Measurements from ENCODE around the gene CDK14.
"Not testable (repeated sequence)": the region's sequence is repeated elsewhere in the genome, so short reads cannot be mapped to it uniquely, and the experiment has no call there.

CDK14 gene

GRCh38 chr7:91157579-91158320 is 561.6 kb downstream of the CDK14 start:
- DNase-seq (ENCODE audit: low read depth), result no peak

DNA sequence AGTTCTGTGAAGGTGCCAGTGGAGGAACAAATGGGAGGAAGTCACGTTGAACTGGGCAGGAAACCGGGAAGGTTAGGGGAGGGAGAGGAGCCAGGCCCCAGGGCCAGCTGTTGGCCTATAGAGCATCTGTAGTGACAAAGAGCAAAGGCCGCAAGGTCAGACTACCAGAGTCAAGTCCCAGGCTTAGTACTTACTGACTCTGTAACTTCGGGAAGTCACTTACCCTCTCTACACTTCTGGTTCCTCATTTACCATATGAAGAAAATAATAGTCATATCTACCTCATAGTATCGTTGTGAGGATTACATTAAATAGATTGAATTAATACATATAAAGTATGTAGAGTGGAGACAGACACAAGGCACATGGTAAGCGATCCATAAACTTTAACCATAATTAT is 566.3 kb downstream of the CDK14 start:
- DNase-seq (ENCODE audit: low read depth), result no peak

- peak; percentile 6 for DNase-seq (ENCODE audit: low read depth)
Observed at GRCh38 chr7:91164506-91164905, 568.4 kb downstream of the CDK14 start.

GRCh38 chr7:91165006-91165845 is 569.1 kb downstream of the CDK14 start:
- DNase-seq (ENCODE audit: low read depth), result peak; percentile 92

DNA sequence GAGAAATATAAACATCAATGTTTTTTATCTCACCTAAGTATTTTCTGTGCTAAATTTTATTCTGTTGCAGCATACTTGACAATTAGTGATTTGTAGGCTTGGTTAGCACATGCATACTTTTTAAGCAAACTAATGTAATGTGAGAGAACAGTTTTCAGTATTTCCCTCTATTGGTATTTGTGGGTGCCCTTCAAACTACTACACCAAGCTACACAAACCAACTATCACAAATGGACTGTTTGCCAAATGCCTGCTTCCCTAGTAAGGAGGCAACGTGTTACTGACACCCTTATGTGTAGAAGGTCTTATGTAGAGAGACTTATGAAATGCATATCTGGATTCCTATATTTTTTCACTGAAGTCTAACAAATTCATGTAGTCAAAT is 569.7 kb downstream of the CDK14 start:
- DNase-seq (ENCODE audit: low read depth), result peak; percentile 36

GRCh38 chr7:91168871-91169829 is 573.0 kb downstream of the CDK14 start:
- no peak for DNase-seq (ENCODE audit: low read depth)

DNA sequence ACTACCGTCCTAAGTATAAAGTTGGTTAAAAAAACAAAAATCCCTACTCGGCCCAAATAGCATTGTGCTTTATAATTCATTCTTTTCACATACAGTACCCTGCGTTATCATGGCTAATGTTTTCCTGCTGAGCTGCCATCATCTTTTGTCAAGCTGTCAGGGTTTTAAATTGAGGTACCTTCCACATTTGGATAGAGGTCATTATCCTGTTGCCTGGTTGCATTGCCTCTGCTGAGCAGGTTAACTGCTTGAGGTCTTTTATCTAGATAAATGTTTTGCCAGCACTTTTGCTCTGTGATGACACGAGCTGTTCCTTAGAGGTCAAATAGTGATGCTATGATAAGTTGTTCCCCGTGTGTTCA is 573.7 kb downstream of the CDK14 start:
- DNase-seq (ENCODE audit: low read depth), result no peak

DNA sequence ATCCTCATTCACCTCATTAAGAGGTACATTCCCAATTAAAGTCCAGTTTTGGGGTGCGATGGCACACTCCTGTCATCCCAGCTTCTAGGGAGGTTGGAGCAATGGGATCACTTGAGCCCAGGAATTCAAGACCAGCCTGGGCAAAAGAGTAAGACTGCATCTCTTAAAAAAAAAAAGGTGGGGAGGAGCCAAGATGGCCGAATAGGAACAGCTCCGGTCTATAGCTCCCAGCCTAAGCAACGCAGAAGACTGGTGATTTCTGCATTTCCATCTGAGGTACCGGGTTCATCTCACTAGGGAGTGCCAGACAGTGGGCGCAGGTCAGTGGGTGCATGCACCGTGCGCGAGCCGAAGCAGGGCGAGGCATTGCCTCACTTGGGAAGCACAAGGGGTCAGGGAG is 577.1 kb downstream of the CDK14 start:
- DNase-seq (ENCODE audit: low read depth), result not testable (repeated sequence)

GRCh38 chr7:91180746-91181145 is 584.6 kb downstream of the CDK14 start:
- no peak for DNase-seq (ENCODE audit: low read depth)

GRCh38 chr7:91181949-91182348 is 585.8 kb downstream of the CDK14 start:
- DNase-seq (ENCODE audit: low read depth), result no peak

DNA sequence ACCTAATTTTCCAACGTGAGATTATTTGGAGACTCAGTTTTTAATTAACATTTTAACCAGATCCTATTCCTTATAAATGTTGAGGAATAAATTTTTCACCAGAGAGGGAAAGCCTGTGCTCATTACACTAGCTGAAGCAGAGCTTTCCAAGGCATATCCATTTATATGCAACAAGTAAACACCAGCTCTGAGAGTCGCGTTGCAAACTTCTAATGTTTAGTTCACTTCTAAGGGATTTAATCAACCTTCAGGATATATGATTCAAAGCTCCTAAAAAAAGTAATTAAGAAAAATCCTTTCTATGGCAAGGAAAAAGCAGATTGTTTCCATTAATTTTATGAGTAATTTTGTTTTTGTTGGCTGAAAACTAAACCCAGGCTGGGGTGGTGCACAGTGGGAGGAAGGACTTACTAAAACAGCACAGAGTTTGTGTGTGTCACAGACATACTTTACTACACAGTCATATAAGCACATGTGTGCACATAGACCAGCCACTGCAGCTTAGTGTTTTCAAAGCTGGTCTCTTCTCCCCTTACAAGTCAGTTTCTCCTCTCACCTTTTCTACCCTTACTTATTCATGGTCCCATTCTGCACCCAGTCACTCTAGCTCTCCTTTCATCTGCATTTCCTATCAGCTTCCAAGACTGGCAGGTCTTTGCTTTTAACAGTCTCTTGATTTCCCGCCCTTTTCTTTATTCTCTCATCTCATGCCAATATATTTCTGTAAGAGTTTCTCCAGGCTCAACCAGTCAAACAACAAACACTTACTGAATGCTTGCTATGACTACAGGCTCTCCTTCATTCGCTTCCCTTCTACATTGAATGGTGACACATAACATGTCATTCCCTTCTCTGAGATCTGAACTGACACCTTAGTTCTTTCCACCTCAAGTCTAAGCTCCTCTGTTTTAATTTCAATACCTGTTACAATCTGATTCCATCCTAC is 587.0 kb downstream of the CDK14 start:
- DNase-seq (ENCODE audit: low read depth), result peak; percentile 89

DNA sequence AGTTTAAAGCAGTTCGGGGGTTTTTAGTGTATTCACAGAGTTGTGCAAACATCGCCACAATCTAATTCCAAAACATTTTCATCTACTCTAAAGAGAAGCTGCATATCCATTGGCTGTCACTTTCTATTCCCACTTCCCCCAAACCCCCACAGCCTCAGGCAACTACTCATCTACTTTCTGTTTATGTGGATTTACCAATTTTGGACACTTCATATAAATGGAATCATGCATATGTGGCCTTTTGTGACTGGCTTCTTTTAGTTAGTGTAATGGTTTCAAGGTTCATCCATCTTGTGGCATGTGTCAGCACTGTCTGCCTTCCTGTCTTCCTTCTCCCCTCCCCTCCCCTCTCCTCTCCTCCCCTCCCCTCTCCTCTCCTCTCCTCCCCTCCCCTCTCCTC is 589.6 kb downstream of the CDK14 start:
- no peak for DNase-seq (ENCODE audit: low read depth)

GRCh38 chr7:91187061-91187460 is 590.9 kb downstream of the CDK14 start:
- DNase-seq (ENCODE audit: low read depth), result no peak

DNA sequence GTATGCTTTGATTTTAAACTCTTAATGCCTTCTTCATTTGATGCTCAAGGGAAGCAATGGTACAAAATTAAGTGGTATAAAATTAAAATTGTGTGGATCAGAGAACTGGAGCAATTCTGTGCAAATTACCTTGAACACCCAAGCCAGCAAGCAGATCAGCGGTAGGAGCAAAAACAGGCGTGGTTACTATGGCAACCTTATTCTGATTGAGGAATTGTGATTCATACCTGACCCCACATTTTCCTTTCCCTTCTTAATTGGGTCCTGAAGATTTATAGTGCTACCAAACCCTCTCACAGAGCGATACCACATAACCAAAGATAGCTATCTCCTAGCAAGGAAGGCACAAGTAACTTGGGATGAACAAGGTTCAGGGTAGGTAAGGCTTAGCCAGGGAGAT is 595.6 kb downstream of the CDK14 start:
- no peak for DNase-seq (ENCODE audit: low read depth)

DNA sequence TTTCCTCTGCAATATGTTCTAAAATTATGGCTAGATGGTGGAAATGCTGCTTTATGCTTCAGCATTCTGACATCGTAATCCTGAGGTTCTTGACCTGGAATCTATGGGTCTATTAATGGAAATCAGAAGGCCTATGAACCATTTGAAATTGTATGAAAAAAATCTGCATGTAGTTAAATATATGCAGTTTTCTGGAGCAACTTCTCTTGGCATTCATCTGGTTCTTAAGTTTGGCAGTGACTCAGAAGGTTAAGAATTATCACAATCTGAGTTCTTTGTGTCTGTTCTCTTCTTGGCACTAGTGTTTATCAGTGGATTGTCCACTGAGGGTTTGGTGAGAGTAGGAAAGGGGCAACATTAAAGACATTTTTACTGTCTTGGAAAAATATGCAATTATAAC is 597.0 kb downstream of the CDK14 start:
- DNase-seq (ENCODE audit: low read depth), result peak; percentile 67

- no peak for DNase-seq (ENCODE audit: low read depth)
Observed at GRCh38 chr7:91194841-91195240, 598.7 kb downstream of the CDK14 start.

- DNase-seq (ENCODE audit: low read depth), result no peak
Observed at GRCh38 chr7:91196058-91196457, 599.9 kb downstream of the CDK14 start.

DNA sequence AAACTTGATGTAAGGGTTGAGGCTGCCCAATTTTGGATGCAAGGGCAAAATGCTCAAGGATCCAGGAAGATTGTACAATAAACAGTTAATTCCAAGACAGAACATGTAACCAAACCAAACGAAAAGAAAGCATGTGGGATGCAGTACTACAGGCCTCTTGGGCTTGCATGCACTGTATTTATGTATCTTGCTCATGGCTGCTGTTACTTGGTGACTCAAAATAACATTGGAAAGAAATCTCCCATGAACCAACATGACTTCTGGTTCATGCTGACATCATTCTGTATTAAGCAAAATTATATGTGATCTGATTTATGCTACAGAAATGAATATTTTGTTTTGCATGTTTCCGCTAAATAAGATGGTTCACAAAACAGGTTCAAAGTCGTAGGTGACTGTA is 602.2 kb downstream of the CDK14 start:
- no peak for DNase-seq (ENCODE audit: low read depth)

- DNase-seq (ENCODE audit: low read depth), result no peak
Observed at GRCh38 chr7:91199601-91200000, 603.5 kb downstream of the CDK14 start.

GRCh38 chr7:91201442-91202113 is 605.5 kb downstream of the CDK14 start:
- no peak for DNase-seq (ENCODE audit: low read depth)

Data from iris pigment epithelial cell (primary cell).